ENCODE data around the gene USF2. TPM values are rescaled to one million over a fixed set of nuclear protein-coding genes. Genes with fewer than 3 reads are reported as not detected.

Gene USF2
- total RNA-seq, 1 donor = 51.6 TPM

GRCh38 chr19:35303357-35303915 lies 34.7 kb downstream of the USF2 start:
- no peak overlapping the region for H3K4me3 ChIP-seq (ENCODE audit: low read depth, low read length)
- no peak for TF ChIP-seq CTCF (IDR thresholded peaks at IDR 0.05; ENCODE audit: insufficient read depth, low read length)
- no peak for DNase-seq (ENCODE audit: low read depth)

DNA sequence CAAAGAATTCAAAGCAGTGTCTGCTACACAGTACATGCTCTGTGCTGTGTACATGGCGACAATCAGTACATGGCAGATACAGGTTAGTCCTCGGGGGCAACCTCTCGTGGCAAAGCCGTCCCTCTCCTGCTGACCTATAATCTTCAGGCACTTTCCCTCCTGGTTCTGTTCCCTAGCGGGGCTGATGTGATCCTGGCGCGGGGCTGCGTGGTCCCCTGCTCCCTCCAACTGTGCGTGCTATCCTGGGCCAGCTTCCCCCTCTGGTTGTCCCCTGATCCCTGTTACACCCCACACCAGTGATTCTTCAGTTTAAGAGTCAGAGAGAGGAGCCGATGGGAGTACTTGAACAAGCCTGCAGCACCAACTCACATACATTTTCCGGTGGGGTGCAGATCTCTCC lies 35.3 kb downstream of the USF2 start:
- H3K4me3 ChIP-seq (ENCODE audit: low read depth, low read length) = no peak overlapping the region
- no peak for TF ChIP-seq CTCF (IDR thresholded peaks at IDR 0.05; ENCODE audit: insufficient read depth, low read length)
- DNase-seq (ENCODE audit: low read depth) = no peak

- no peak overlapping the region for H3K4me3 ChIP-seq (ENCODE audit: low read depth, low read length)
- no peak for TF ChIP-seq CTCF (IDR thresholded peaks at IDR 0.05; ENCODE audit: insufficient read depth, low read length)
- no peak for DNase-seq (ENCODE audit: low read depth)
These were observed 36.4 kb downstream of the USF2 start for GRCh38 chr19:35305181-35305580.

- no peak for DNase-seq (ENCODE audit: low read depth)
- H3K4me3 ChIP-seq (ENCODE audit: low read depth, low read length) = no peak overlapping the region
- peak; percentile 9 for TF ChIP-seq CTCF (IDR thresholded peaks at IDR 0.05; ENCODE audit: insufficient read depth, low read length)
These were observed 37.9 kb downstream of the USF2 start for GRCh38 chr19:35306473-35307246.

DNA sequence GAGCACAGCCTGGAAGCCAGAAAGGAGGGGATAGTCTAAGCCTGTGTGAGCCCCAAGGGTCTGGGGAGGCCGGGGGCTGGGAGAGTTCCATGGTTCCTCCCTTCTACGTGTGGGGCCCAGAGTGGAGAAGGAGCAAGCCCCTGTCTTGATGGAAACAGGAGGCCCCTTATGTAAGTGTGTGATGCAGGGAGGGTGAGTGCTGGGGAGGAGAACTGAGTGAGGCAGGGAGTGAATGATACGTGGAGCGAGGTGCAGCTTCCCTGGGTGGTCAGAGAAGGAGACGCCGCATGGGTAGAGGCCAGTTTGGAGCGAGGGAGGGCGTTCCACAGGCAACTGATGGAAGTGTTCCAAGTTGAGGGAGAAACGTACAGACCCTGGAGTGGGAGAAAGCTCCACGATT lies 39.2 kb downstream of the USF2 start:
- DNase-seq (ENCODE audit: low read depth) = no peak
- TF ChIP-seq CTCF (IDR thresholded peaks at IDR 0.05; ENCODE audit: insufficient read depth, low read length) = no peak
- no peak overlapping the region for H3K4me3 ChIP-seq (ENCODE audit: low read depth, low read length)

- no peak overlapping the region for H3K4me3 ChIP-seq (ENCODE audit: low read depth, low read length)
- TF ChIP-seq CTCF (IDR thresholded peaks at IDR 0.05; ENCODE audit: insufficient read depth, low read length) = no peak
- no peak for DNase-seq (ENCODE audit: low read depth)
These were observed 40.1 kb downstream of the USF2 start for GRCh38 chr19:35308910-35309309.

Data from fibroblast of the aortic adventitia (primary cell).